HCT116 (cell line): ENCODE results near the gene ZNF334.

Experiments
- CBX3 ChIP-seq: IDR thresholded peaks from 2 replicates; pipeline ENCODE4 v1.6.1; 2012; ENCODE audit warnings: low read depth
- CEBPB ChIP-seq: IDR thresholded peaks from 2 replicates; pipeline ENCODE4 v1.6.1; 2012; ENCODE audit warnings: low read depth
- CTCF ChIP-seq, 3 experiments: fragments of 200-600 bp in 1 of 3; sonication (generic) in 1 of 3; IDR thresholded peaks in 2 of 3; conservative IDR thresholded peaks in 1 of 3; 2 replicates each; pipeline ENCODE4 v1.5.1; 2012 to 2017; ENCODE audit warnings: low read depth in 2 of 3, low read length in 2 of 3, antibody characterized with exemption in 1 of 3, borderline replicate concordance in 1 of 3, control low read depth in 1 of 3, mild to moderate bottlenecking in 1 of 3, mixed read lengths in 1 of 3, mixed run types in 1 of 3, moderate library complexity in 1 of 3; ENCODE audit not compliant: insufficient read depth in 1 of 3
- EGR1 ChIP-seq: IDR thresholded peaks from 2 replicates; pipeline ENCODE4 v1.6.1; 2012; ENCODE audit warnings: low read depth
- POLR2A ChIP-seq: IDR thresholded peaks from 2 replicates; pipeline ENCODE4 v1.7.0; 2011; ENCODE audit warnings: borderline replicate concordance; ENCODE audit not compliant: insufficient read depth, insufficient read length; ENCODE audit errors: extremely low read depth
- POLR2AphosphoS5 ChIP-seq: IDR thresholded peaks from 2 replicates; pipeline ENCODE4 v1.6.1; 2011; ENCODE audit warnings: mild to moderate bottlenecking, low read depth, low read length, moderate library complexity
- REST ChIP-seq: IDR thresholded peaks from 2 replicates; pipeline ENCODE4 v1.6.1; 2012; ENCODE audit warnings: low read depth
- ZBTB33 ChIP-seq: IDR thresholded peaks from 2 replicates; pipeline ENCODE4 v1.6.1; 2011; ENCODE audit warnings: mild to moderate bottlenecking, low read length, moderate library complexity; ENCODE audit not compliant: insufficient replicate concordance; ENCODE audit errors: extremely low read depth

- TF ChIP-seq CEBPB, result no peak
- no peak for TF ChIP-seq EGR1
- no peak for TF ChIP-seq CTCF (IDR thresholded peaks at IDR 0.05 in 2 of 3, conservative IDR thresholded peaks at IDR 0.05 in 1 of 3; ENCODE audit: borderline replicate concordance in 1 of 3, insufficient read depth in 1 of 3, low read depth in 2 of 3, low read length in 2 of 3)
- TF ChIP-seq REST, result no peak
- no peak for TF ChIP-seq POLR2A
- no peak for TF ChIP-seq CBX3
- TF ChIP-seq POLR2AphosphoS5, result no peak
- TF ChIP-seq ZBTB33, result no peak
These were observed 49.5 kb downstream of the ZNF334 start for GRCh38 chr20:46463852-46464251.
